ENCODE results near the gene CHD1L.
A peak's percentile ranks its signal among the peaks of the same experiment; 100 is the strongest.

The CHD1L gene

GRCh38 chr1:147211577-147211976 lies 30.9 kb upstream of the CHD1L start:
- no peaks in the 10 kb centered on the region for H3K4me1 ChIP-seq (ENCODE audit: control insufficient read depth, insufficient read depth, low read length, poor library complexity, severe bottlenecking)
- H3K36me3 ChIP-seq (ENCODE audit: control insufficient read depth, insufficient read depth, low read length) = no peaks in the 10 kb centered on the region
- H3K27me3 ChIP-seq (replicated peaks; ENCODE audit: control insufficient read depth, insufficient read depth, low read length, poor library complexity, severe bottlenecking) = no peaks in the 10 kb centered on the region
- H3K4me3 ChIP-seq (ENCODE audit: insufficient read depth, low read depth, low read length, poor library complexity, severe bottlenecking) = no peak overlapping the region
- no peaks in the 10 kb centered on the region for H3K9me3 ChIP-seq (ENCODE audit: control insufficient read depth, low read length)
- no peak overlapping the region for H3K27ac ChIP-seq (ENCODE audit: insufficient read depth, low read length, poor library complexity, severe bottlenecking)
- no peak for DNase-seq

- Histone ChIP-seq H3K4me3 (ENCODE audit: insufficient read depth, low read depth, low read length, poor library complexity, severe bottlenecking) (no peak overlapping the region), H3K27ac (ENCODE audit: insufficient read depth, low read length, poor library complexity, severe bottlenecking) (no peak overlapping the region), H3K9me3 (ENCODE audit: control insufficient read depth, low read length) (no peaks in the 10 kb centered on the region), H3K36me3 (ENCODE audit: control insufficient read depth, insufficient read depth, low read length) (no peaks in the 10 kb centered on the region), H3K27me3 (replicated peaks; ENCODE audit: control insufficient read depth, insufficient read depth, low read length, poor library complexity, severe bottlenecking) (no peaks in the 10 kb centered on the region), H3K4me1 (ENCODE audit: control insufficient read depth, insufficient read depth, low read length, poor library complexity, severe bottlenecking) (no peaks in the 10 kb centered on the region)
- DNase-seq = no peak
Measured at GRCh38 chr1:147213271-147213670, 29.2 kb upstream of the CHD1L start.

- Histone ChIP-seq H3K36me3 (ENCODE audit: control insufficient read depth, insufficient read depth, low read length) (no peaks in the 10 kb centered on the region), H3K4me1 (ENCODE audit: control insufficient read depth, insufficient read depth, low read length, poor library complexity, severe bottlenecking) (no peaks in the 10 kb centered on the region), H3K4me3 (ENCODE audit: insufficient read depth, low read depth, low read length, poor library complexity, severe bottlenecking) (no peak overlapping the region), H3K27ac (ENCODE audit: insufficient read depth, low read length, poor library complexity, severe bottlenecking) (no peak overlapping the region), H3K27me3 (replicated peaks; ENCODE audit: control insufficient read depth, insufficient read depth, low read length, poor library complexity, severe bottlenecking) (no peaks in the 10 kb centered on the region), H3K9me3 (ENCODE audit: control insufficient read depth, low read length) (no peaks in the 10 kb centered on the region)
- DNase-seq = no peak
Measured at GRCh38 chr1:147214325-147214724, 28.2 kb upstream of the CHD1L start.

GRCh38 chr1:147214842-147215539 lies 27.5 kb upstream of the CHD1L start:
- DNase-seq = no peak
- H3K4me1 ChIP-seq (ENCODE audit: control insufficient read depth, insufficient read depth, low read length, poor library complexity, severe bottlenecking) = no peaks in the 10 kb centered on the region

DNA sequence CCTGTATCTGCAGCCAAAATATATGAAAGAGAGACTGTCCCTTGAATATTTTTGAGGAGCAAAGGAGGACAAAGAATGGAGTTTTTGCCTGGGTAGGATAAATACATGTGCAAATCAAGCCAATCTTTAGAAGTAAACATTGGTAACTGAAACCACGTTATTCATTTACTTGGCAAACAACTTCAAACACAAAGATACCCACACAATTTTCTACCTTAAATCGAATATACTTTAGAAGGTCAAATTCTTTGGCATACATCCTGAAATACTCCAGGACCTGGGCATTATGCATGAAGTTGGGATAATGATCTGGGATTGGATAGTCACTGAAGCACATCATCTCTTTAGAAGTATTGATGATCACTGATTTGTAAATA lies 27.0 kb upstream of the CHD1L start:
- no peaks in the 10 kb centered on the region for H3K27me3 ChIP-seq (replicated peaks; ENCODE audit: control insufficient read depth, insufficient read depth, low read length, poor library complexity, severe bottlenecking)
- H3K27ac ChIP-seq (ENCODE audit: insufficient read depth, low read length, poor library complexity, severe bottlenecking) = no peak overlapping the region
- no peaks in the 10 kb centered on the region for H3K36me3 ChIP-seq (ENCODE audit: control insufficient read depth, insufficient read depth, low read length)
- no peak overlapping the region for H3K4me3 ChIP-seq (ENCODE audit: insufficient read depth, low read depth, low read length, poor library complexity, severe bottlenecking)
- DNase-seq = no peak
- H3K9me3 ChIP-seq (ENCODE audit: control insufficient read depth, low read length) = no peaks in the 10 kb centered on the region
- no peaks in the 10 kb centered on the region for H3K4me1 ChIP-seq (ENCODE audit: control insufficient read depth, insufficient read depth, low read length, poor library complexity, severe bottlenecking)

More at GRCh38 chr1:147214842-147215539, 27.5 kb upstream of the CHD1L start:
- no peaks in the 10 kb centered on the region for H3K36me3 ChIP-seq (ENCODE audit: control insufficient read depth, insufficient read depth, low read length)
- H3K9me3 ChIP-seq (ENCODE audit: control insufficient read depth, low read length) = no peaks in the 10 kb centered on the region
- no peak overlapping the region for H3K27ac ChIP-seq (ENCODE audit: insufficient read depth, low read length, poor library complexity, severe bottlenecking)
- no peak overlapping the region for H3K4me3 ChIP-seq (ENCODE audit: insufficient read depth, low read depth, low read length, poor library complexity, severe bottlenecking)
- H3K27me3 ChIP-seq (replicated peaks; ENCODE audit: control insufficient read depth, insufficient read depth, low read length, poor library complexity, severe bottlenecking) = no peaks in the 10 kb centered on the region

- Histone ChIP-seq H3K27ac (ENCODE audit: insufficient read depth, low read length, poor library complexity, severe bottlenecking) (no peak overlapping the region), H3K9me3 (ENCODE audit: control insufficient read depth, low read length) (no peaks in the 10 kb centered on the region), H3K4me1 (ENCODE audit: control insufficient read depth, insufficient read depth, low read length, poor library complexity, severe bottlenecking) (no peaks in the 10 kb centered on the region), H3K4me3 (ENCODE audit: insufficient read depth, low read depth, low read length, poor library complexity, severe bottlenecking) (no peak overlapping the region), H3K36me3 (ENCODE audit: control insufficient read depth, insufficient read depth, low read length) (no peaks in the 10 kb centered on the region), H3K27me3 (replicated peaks; ENCODE audit: control insufficient read depth, insufficient read depth, low read length, poor library complexity, severe bottlenecking) (no peaks in the 10 kb centered on the region)
- no peak for DNase-seq
Measured at GRCh38 chr1:147216124-147216523, 26.4 kb upstream of the CHD1L start.

- no peak overlapping the region for H3K27ac ChIP-seq (ENCODE audit: insufficient read depth, low read length, poor library complexity, severe bottlenecking)
- H3K27me3 ChIP-seq (replicated peaks; ENCODE audit: control insufficient read depth, insufficient read depth, low read length, poor library complexity, severe bottlenecking) = no peaks in the 10 kb centered on the region
- no peaks in the 10 kb centered on the region for H3K36me3 ChIP-seq (ENCODE audit: control insufficient read depth, insufficient read depth, low read length)
- H3K4me3 ChIP-seq (ENCODE audit: insufficient read depth, low read depth, low read length, poor library complexity, severe bottlenecking) = no peak overlapping the region
- no peaks in the 10 kb centered on the region for H3K9me3 ChIP-seq (ENCODE audit: control insufficient read depth, low read length)
- no peak for DNase-seq
- no peaks in the 10 kb centered on the region for H3K4me1 ChIP-seq (ENCODE audit: control insufficient read depth, insufficient read depth, low read length, poor library complexity, severe bottlenecking)
Measured at GRCh38 chr1:147217141-147217540, 25.3 kb upstream of the CHD1L start.

GRCh38 chr1:147218606-147219005 lies 23.9 kb upstream of the CHD1L start:
- no peaks in the 10 kb centered on the region for H3K9me3 ChIP-seq (ENCODE audit: control insufficient read depth, low read length)
- H3K27me3 ChIP-seq (replicated peaks; ENCODE audit: control insufficient read depth, insufficient read depth, low read length, poor library complexity, severe bottlenecking) = no peaks in the 10 kb centered on the region
- no peak for DNase-seq
- no peak overlapping the region for H3K27ac ChIP-seq (ENCODE audit: insufficient read depth, low read length, poor library complexity, severe bottlenecking)
- no peaks in the 10 kb centered on the region for H3K4me1 ChIP-seq (ENCODE audit: control insufficient read depth, insufficient read depth, low read length, poor library complexity, severe bottlenecking)
- no peaks in the 10 kb centered on the region for H3K36me3 ChIP-seq (ENCODE audit: control insufficient read depth, insufficient read depth, low read length)
- H3K4me3 ChIP-seq (ENCODE audit: insufficient read depth, low read depth, low read length, poor library complexity, severe bottlenecking) = no peak overlapping the region

GRCh38 chr1:147223740-147224615 lies 18.5 kb upstream of the CHD1L start:
- H3K27me3 ChIP-seq (replicated peaks; ENCODE audit: control insufficient read depth, insufficient read depth, low read length, poor library complexity, severe bottlenecking) = no peaks in the 10 kb centered on the region

DNA sequence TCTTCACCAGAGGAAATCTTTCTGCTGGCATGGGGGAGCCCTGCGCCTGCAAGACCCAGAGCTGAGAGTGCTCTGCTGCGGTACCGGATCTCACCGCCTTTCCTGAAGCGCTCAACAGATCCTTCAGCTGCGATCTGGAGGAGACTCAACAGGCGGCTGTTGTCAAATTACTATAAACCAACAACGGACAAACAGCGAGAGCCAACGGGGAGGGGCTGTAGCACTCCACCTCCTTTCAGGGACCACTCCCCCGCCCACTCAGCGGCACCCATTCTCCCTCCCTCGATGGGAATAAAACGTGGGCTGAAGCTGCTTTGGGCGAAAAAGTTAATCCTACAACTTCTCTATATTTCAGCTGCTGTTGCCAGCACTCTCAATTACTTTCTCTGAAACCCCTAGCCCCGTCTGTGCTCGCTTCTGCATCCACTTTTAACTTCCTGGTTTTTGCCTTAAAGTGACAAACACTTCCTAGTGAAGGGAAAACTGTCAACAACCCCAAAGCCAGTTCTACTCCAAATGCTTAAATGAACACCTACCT lies 17.2 kb upstream of the CHD1L start, which contains the start of gene FMO5:
Gene FMO5 (minus strand): TSS at position 147 of the 538 bp plus-strand sequence. CDS start 310 bp downstream, outside the sequence.
- H3K4me3 ChIP-seq (ENCODE audit: insufficient read depth, low read depth, low read length, poor library complexity, severe bottlenecking) = peak within 1 kb of the TSS; percentile 79
- H3K4me1 ChIP-seq (ENCODE audit: control insufficient read depth, insufficient read depth, low read length, poor library complexity, severe bottlenecking) = peaks cover 4% of the 10 kb centered on the region
- H3K27ac ChIP-seq (ENCODE audit: insufficient read depth, low read length, poor library complexity, severe bottlenecking) = no peak within 1 kb of the TSS
- DNase-seq = peak; percentile 17 to 27 (median 27)
- H3K9me3 ChIP-seq (ENCODE audit: control insufficient read depth, low read length) = no peaks in the 10 kb centered on the region
- no peaks in the 10 kb centered on the region for H3K27me3 ChIP-seq (replicated peaks; ENCODE audit: control insufficient read depth, insufficient read depth, low read length, poor library complexity, severe bottlenecking)
- H3K36me3 ChIP-seq (ENCODE audit: control insufficient read depth, insufficient read depth, low read length) = no peaks in the 10 kb centered on the region

More at GRCh38 chr1:147223740-147224615, 18.5 kb upstream of the CHD1L start:
- Histone ChIP-seq H3K27ac (ENCODE audit: insufficient read depth, low read length, poor library complexity, severe bottlenecking) (no peak overlapping the region), H3K4me3 (ENCODE audit: insufficient read depth, low read depth, low read length, poor library complexity, severe bottlenecking) (no peak overlapping the region), H3K4me1 (ENCODE audit: control insufficient read depth, insufficient read depth, low read length, poor library complexity, severe bottlenecking) (peaks cover 4% of the 10 kb centered on the region), H3K9me3 (ENCODE audit: control insufficient read depth, low read length) (no peaks in the 10 kb centered on the region), H3K36me3 (ENCODE audit: control insufficient read depth, insufficient read depth, low read length) (no peaks in the 10 kb centered on the region)
- no peak for DNase-seq
